ENCODE data around the gene HOXD1.

Gene HOXD1

GRCh38 chr2:176166272-176166671 lies 22.2 kb upstream of the HOXD1 start:
- H3K9me3 ChIP-seq (ENCODE audit: control insufficient read depth, low read length): no peaks in the 10 kb centered on the region

DNA sequence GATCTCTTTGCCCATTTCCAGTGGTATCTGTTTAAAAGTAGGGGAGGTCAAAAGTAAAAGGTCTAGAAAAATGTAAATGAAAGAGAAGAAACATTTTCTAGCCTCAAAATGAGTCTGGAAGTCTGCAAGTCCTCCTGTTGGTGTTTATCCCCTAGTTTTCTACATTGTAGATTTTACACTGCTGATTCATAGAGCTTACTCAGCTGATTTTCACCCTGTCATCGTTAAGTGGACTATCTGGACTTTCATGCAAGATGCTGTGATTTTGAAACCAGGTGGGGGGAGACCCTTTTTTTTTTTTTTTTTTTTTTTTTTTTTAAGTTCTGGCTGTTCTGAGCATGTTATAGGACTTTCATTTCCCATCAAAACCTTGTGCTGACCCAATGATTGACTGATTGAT lies 21.1 kb upstream of the HOXD1 start:
- Histone ChIP-seq H3K4me3 (ENCODE audit: insufficient read depth, low read depth, low read length, poor library complexity, severe bottlenecking) (no peak overlapping the region), H3K27me3 (replicated peaks; ENCODE audit: control insufficient read depth, insufficient read depth, low read length, poor library complexity, severe bottlenecking) (peaks cover 44% of the 10 kb centered on the region)
- DNase-seq: no peak

More at GRCh38 chr2:176166272-176166671, 22.2 kb upstream of the HOXD1 start:
- DNase-seq: no peak
- Histone ChIP-seq H3K27ac (ENCODE audit: insufficient read depth, low read length, poor library complexity, severe bottlenecking) (no peak overlapping the region), H3K36me3 (ENCODE audit: control insufficient read depth, insufficient read depth, low read length) (no peaks in the 10 kb centered on the region), H3K27me3 (replicated peaks; ENCODE audit: control insufficient read depth, insufficient read depth, low read length, poor library complexity, severe bottlenecking) (peaks cover 52% of the 10 kb centered on the region), H3K4me1 (ENCODE audit: control insufficient read depth, insufficient read depth, low read length, poor library complexity, severe bottlenecking) (no peaks in the 10 kb centered on the region), H3K4me3 (ENCODE audit: insufficient read depth, low read depth, low read length, poor library complexity, severe bottlenecking) (no peak overlapping the region)

GRCh38 chr2:176169181-176169580 lies 19.3 kb upstream of the HOXD1 start:
- Histone ChIP-seq H3K9me3 (ENCODE audit: control insufficient read depth, low read length) (no peaks in the 10 kb centered on the region), H3K4me3 (ENCODE audit: insufficient read depth, low read depth, low read length, poor library complexity, severe bottlenecking) (no peak overlapping the region), H3K36me3 (ENCODE audit: control insufficient read depth, insufficient read depth, low read length) (no peaks in the 10 kb centered on the region), H3K27ac (ENCODE audit: insufficient read depth, low read length, poor library complexity, severe bottlenecking) (no peak overlapping the region), H3K27me3 (replicated peaks; ENCODE audit: control insufficient read depth, insufficient read depth, low read length, poor library complexity, severe bottlenecking) (peaks cover 39% of the 10 kb centered on the region), H3K4me1 (ENCODE audit: control insufficient read depth, insufficient read depth, low read length, poor library complexity, severe bottlenecking) (no peaks in the 10 kb centered on the region)
- no peak for DNase-seq

More for the DNA sequence above, 21.1 kb upstream of the HOXD1 start:
- Histone ChIP-seq H3K9me3 (ENCODE audit: control insufficient read depth, low read length) (no peaks in the 10 kb centered on the region), H3K27ac (ENCODE audit: insufficient read depth, low read length, poor library complexity, severe bottlenecking) (no peak overlapping the region), H3K4me1 (ENCODE audit: control insufficient read depth, insufficient read depth, low read length, poor library complexity, severe bottlenecking) (no peaks in the 10 kb centered on the region), H3K36me3 (ENCODE audit: control insufficient read depth, insufficient read depth, low read length) (no peaks in the 10 kb centered on the region)

DNA sequence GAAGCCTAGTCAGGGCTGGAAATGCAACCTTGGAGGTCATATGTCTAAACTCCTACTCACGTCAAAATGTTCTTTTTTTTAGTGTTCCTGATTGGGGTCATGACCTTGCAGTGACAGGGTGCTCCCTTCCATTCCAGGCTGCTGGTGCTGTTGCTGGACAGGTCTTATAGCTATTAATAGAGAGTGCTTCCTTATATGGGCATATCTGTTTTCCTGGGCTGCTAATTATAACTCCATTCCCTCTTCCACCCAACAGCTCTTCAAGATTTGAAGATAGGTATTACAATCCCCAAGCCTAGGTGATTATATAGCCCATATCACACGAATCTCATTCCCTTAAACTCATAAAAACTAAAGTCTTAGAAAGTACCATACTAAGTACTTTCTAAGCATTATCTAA lies 18.8 kb upstream of the HOXD1 start:
- no peaks in the 10 kb centered on the region for H3K9me3 ChIP-seq (ENCODE audit: control insufficient read depth, low read length)
- H3K36me3 ChIP-seq (ENCODE audit: control insufficient read depth, insufficient read depth, low read length): no peaks in the 10 kb centered on the region
- H3K4me3 ChIP-seq (ENCODE audit: insufficient read depth, low read depth, low read length, poor library complexity, severe bottlenecking): no peak overlapping the region
- no peaks in the 10 kb centered on the region for H3K4me1 ChIP-seq (ENCODE audit: control insufficient read depth, insufficient read depth, low read length, poor library complexity, severe bottlenecking)
- no peak for DNase-seq
- H3K27me3 ChIP-seq (replicated peaks; ENCODE audit: control insufficient read depth, insufficient read depth, low read length, poor library complexity, severe bottlenecking): peaks cover 38% of the 10 kb centered on the region
- no peak overlapping the region for H3K27ac ChIP-seq (ENCODE audit: insufficient read depth, low read length, poor library complexity, severe bottlenecking)

- DNase-seq: no peak
- Histone ChIP-seq H3K27ac (ENCODE audit: insufficient read depth, low read length, poor library complexity, severe bottlenecking) (no peak overlapping the region), H3K4me3 (ENCODE audit: insufficient read depth, low read depth, low read length, poor library complexity, severe bottlenecking) (no peak overlapping the region), H3K4me1 (ENCODE audit: control insufficient read depth, insufficient read depth, low read length, poor library complexity, severe bottlenecking) (no peaks in the 10 kb centered on the region), H3K36me3 (ENCODE audit: control insufficient read depth, insufficient read depth, low read length) (no peaks in the 10 kb centered on the region), H3K27me3 (replicated peaks; ENCODE audit: control insufficient read depth, insufficient read depth, low read length, poor library complexity, severe bottlenecking) (peaks cover 39% of the 10 kb centered on the region), H3K9me3 (ENCODE audit: control insufficient read depth, low read length) (no peaks in the 10 kb centered on the region)
Measured at GRCh38 chr2:176170602-176171305, 17.7 kb upstream of the HOXD1 start.

DNA sequence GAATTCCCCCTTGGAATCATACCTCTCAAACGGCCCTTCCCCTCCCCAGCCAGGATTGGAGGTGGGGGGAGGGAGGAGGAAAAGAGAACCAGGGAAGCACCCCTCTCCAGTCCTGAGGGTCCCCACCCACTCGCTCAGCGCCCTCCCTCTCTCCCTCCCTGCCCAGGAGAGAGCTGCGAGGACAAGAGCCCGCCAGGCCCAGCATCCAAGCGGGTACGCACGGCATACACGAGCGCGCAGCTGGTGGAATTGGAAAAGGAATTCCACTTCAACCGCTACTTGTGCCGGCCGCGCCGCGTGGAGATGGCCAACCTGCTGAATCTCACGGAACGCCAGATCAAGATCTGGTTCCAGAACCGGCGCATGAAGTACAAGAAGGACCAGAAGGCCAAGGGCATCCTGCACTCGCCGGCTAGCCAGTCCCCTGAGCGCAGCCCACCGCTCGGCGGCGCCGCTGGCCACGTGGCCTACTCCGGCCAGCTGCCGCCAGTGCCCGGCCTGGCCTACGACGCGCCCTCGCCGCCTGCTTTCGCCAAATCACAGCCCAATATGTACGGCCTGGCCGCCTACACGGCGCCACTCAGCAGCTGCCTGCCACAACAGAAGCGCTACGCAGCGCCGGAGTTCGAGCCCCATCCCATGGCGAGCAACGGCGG lies 17.0 kb upstream of the HOXD1 start:
- no peak overlapping the region for H3K4me3 ChIP-seq (ENCODE audit: insufficient read depth, low read depth, low read length, poor library complexity, severe bottlenecking)
- H3K27ac ChIP-seq (ENCODE audit: insufficient read depth, low read length, poor library complexity, severe bottlenecking): no peak overlapping the region
- H3K27me3 ChIP-seq (replicated peaks; ENCODE audit: control insufficient read depth, insufficient read depth, low read length, poor library complexity, severe bottlenecking): peaks cover 40% of the 10 kb centered on the region
- no peak for DNase-seq
- H3K4me1 ChIP-seq (ENCODE audit: control insufficient read depth, insufficient read depth, low read length, poor library complexity, severe bottlenecking): no peaks in the 10 kb centered on the region
- no peaks in the 10 kb centered on the region for H3K36me3 ChIP-seq (ENCODE audit: control insufficient read depth, insufficient read depth, low read length)
- H3K9me3 ChIP-seq (ENCODE audit: control insufficient read depth, low read length): no peaks in the 10 kb centered on the region

DNA sequence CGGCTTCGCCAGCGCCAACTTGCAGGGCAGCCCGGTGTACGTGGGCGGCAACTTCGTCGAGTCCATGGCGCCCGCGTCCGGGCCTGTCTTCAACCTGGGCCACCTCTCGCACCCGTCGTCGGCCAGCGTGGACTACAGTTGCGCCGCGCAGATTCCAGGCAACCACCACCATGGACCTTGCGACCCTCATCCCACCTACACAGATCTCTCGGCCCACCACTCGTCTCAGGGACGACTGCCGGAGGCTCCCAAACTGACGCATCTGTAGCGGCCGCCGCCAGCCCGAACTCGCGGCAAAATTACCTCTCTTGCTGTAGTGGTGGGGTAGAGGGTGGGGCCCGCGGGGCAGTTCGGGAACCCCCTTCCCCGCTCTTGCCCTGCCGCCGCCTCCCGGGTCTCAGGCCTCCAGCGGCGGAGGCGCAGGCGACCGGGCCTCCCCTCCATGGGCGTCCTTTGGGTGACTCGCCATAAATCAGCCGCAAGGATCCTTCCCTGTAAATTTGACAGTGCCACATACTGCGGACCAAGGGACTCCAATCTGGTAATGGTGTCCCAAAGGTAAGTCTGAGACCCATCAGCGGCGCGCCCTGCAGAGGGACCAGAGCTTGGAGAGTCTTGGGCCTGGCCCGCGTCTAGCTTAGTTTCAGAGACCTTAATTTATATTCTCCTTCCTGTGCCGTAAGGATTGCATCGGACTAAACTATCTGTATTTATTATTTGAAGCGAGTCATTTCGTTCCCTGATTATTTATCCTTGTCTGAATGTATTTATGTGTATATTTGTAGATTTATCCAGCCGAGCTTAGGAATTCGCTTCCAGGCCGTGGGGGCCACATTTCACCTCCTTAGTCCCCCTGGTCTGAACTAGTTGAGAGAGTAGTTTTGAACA lies 16.2 kb upstream of the HOXD1 start:
- no peak overlapping the region for H3K4me3 ChIP-seq (ENCODE audit: insufficient read depth, low read depth, low read length, poor library complexity, severe bottlenecking)
- no peak overlapping the region for H3K27ac ChIP-seq (ENCODE audit: insufficient read depth, low read length, poor library complexity, severe bottlenecking)
- no peaks in the 10 kb centered on the region for H3K36me3 ChIP-seq (ENCODE audit: control insufficient read depth, insufficient read depth, low read length)
- H3K4me1 ChIP-seq (ENCODE audit: control insufficient read depth, insufficient read depth, low read length, poor library complexity, severe bottlenecking): no peaks in the 10 kb centered on the region
- peaks cover 38% of the 10 kb centered on the region for H3K27me3 ChIP-seq (replicated peaks; ENCODE audit: control insufficient read depth, insufficient read depth, low read length, poor library complexity, severe bottlenecking)
- DNase-seq: no peak
- H3K9me3 ChIP-seq (ENCODE audit: control insufficient read depth, low read length): no peaks in the 10 kb centered on the region

DNA sequence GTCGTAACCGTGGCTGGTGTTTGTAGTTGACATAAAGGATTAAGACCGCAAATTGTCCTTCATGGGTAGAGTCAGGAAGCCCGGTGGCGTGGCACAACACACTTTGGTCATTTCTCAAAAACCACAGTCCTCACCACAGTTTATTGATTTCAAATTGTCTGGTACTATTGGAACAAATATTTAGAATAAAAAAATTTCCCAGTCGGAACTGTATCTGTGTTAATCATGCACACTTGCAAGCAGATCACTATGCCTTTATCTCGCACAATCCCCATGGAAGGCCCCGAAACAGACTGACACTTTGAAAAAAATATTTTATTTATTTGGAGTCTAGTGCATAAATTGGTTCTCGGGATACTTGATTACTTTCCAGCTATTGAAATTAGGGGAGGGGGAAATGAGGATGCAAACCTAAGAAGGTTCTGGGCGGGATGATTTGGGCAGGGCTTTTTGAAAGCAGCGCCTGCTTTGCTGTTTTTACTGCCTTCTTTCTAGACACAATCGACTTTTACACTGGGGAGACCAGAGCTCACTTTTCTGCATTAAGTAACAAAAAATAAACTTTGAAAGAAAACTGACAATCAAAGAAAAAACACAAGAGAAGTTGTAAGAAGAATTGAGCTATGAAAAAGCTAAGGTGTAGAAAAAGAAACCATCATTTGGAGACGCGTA lies 15.4 kb upstream of the HOXD1 start:
- Histone ChIP-seq H3K4me1 (ENCODE audit: control insufficient read depth, insufficient read depth, low read length, poor library complexity, severe bottlenecking) (no peaks in the 10 kb centered on the region), H3K4me3 (ENCODE audit: insufficient read depth, low read depth, low read length, poor library complexity, severe bottlenecking) (no peak overlapping the region), H3K27me3 (replicated peaks; ENCODE audit: control insufficient read depth, insufficient read depth, low read length, poor library complexity, severe bottlenecking) (peaks cover 43% of the 10 kb centered on the region), H3K27ac (ENCODE audit: insufficient read depth, low read length, poor library complexity, severe bottlenecking) (no peak overlapping the region), H3K36me3 (ENCODE audit: control insufficient read depth, insufficient read depth, low read length) (no peaks in the 10 kb centered on the region), H3K9me3 (ENCODE audit: control insufficient read depth, low read length) (no peaks in the 10 kb centered on the region)
- no peak for DNase-seq

- Histone ChIP-seq H3K4me1 (ENCODE audit: control insufficient read depth, insufficient read depth, low read length, poor library complexity, severe bottlenecking) (no peaks in the 10 kb centered on the region), H3K4me3 (ENCODE audit: insufficient read depth, low read depth, low read length, poor library complexity, severe bottlenecking) (no peak overlapping the region), H3K36me3 (ENCODE audit: control insufficient read depth, insufficient read depth, low read length) (no peaks in the 10 kb centered on the region), H3K9me3 (ENCODE audit: control insufficient read depth, low read length) (no peaks in the 10 kb centered on the region), H3K27ac (ENCODE audit: insufficient read depth, low read length, poor library complexity, severe bottlenecking) (no peak overlapping the region), H3K27me3 (replicated peaks; ENCODE audit: control insufficient read depth, insufficient read depth, low read length, poor library complexity, severe bottlenecking) (peaks cover 50% of the 10 kb centered on the region)
- no peak for DNase-seq
Measured at GRCh38 chr2:176173567-176174381, 14.7 kb upstream of the HOXD1 start.

All from effector memory CD4-positive, alpha-beta T cell (primary cell).